HG02884 (cell line): ENCODE data around the gene LIF.
"Not testable (repeated sequence)": the region's sequence is repeated elsewhere in the genome, so short reads cannot be mapped to it uniquely, and the experiment has no call there.

Experiments used
- ATAC-seq: cut with Tn5 transposase; IDR thresholded peaks from one replicate; pipeline ENCODE4 v1.9.1; 2021; ENCODE audit warnings: mild to moderate bottlenecking, moderate library complexity; ENCODE audit not compliant: unreplicated experiment

The LIF gene

DNA sequence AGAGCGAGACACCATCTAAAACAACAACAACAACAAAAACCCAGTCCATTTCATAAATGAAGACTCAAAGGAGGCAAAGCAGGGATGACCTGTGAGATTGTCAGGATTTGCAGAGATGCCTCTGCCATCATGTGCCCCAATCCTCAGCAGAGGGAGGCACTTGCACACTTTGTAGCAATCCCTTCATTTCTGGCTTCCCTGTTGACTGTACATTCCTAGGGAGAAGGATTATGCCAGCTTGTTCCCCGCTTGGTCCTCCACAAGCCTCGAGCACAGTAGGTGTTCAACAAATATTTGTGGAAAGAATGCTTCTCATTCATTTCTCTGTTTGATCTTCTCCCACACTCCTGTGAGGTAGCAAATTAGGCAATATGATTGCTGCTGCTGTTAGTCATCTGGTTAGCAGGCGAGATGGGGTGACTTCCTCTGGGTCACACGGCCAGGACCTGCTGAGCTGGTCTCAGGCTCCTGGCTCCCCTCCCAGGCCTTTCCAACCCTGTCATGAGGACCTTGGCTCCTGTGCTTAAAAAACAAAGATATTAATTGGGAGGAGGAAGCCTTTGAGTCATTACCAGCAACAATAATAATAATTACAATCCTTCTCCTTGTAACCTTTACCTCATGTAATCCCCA lies 34.1 kb downstream of the LIF start:
- ATAC-seq: no peak

DNA sequence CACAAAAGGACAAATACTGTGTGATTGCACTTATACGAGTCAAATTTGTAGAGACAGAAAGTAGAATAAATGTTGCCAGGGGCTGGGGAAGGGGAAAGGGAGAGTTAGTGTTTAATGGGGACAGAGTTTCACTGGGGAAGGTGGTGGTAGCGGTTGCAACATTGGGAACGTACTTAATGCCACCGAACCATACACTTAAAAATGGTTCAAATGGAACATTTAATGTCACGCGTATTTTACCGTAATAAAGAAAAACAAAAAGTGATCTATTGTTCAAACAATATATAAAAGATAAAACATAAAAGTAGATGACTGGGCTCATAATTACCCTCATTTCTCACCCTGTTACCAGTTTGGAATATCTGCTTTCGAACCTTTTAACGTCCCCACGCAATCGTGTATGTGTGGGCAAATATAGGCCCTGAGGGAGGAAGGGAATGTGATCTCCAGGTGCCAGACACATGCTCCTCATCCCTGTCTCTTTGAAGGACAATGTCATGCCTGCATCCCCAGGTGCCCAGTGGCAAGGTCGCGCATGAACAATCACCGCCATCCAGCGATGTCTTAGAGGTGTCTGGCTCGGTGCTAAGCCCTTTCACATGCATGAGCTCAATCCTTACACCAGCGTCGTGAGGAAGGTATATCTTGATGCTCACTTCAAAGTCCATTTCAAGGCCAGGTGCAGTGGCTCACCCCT lies 35.3 kb downstream of the LIF start:
- ATAC-seq: no peak

DNA sequence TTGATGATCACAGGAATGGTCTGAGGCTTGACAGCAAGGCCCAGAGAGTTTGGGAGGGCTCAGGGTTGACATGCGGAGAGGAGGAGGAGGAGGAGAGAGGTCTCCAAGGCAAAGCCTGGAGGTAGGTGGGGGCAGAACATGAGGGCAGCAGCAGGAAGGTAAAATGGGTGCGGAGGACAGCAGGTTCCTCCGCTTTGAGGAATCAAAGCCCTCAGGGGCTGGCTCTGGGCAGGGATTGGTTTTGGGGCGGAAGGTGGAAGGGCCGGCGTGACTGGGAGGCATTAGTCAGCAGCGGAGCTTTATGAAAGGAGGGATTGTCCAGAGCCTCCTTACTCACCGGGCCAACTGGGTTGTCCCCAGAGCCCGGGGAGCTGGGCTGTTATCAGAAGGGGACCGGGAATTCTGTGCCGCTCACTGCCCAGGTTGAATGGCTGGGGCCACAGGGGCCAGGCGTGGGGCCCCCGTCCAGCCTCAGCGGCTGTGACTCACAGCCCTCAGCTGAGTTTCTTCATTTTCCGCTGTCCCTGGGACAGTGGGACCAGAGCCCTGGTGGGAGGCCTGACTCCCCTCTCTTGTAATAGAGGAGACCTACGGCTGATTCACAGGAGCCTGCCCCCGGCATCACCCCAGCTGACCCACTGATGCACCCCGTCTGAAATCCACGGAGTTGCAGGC lies 36.2 kb downstream of the LIF start:
- no peak for ATAC-seq

DNA sequence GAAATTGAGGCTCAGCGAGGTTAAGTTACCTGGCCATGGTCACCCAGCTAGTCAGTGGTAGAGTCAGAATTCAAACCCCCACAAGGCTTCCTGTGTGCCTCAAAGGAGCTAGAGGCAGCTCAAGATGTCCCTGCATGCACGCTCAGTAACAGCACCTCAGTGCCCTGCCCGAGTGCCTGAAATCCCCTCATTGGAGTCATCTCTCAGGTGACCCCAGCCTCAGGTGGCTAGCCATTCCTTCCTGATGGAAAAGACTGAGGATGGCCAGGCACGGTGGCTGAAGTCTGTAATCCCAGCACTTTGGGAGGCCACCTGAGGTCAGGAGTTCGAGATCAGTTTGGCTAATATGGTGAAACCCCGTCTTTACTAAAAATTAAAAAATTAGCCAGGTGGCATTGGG lies 36.9 kb downstream of the LIF start:
- no peak for ATAC-seq

DNA sequence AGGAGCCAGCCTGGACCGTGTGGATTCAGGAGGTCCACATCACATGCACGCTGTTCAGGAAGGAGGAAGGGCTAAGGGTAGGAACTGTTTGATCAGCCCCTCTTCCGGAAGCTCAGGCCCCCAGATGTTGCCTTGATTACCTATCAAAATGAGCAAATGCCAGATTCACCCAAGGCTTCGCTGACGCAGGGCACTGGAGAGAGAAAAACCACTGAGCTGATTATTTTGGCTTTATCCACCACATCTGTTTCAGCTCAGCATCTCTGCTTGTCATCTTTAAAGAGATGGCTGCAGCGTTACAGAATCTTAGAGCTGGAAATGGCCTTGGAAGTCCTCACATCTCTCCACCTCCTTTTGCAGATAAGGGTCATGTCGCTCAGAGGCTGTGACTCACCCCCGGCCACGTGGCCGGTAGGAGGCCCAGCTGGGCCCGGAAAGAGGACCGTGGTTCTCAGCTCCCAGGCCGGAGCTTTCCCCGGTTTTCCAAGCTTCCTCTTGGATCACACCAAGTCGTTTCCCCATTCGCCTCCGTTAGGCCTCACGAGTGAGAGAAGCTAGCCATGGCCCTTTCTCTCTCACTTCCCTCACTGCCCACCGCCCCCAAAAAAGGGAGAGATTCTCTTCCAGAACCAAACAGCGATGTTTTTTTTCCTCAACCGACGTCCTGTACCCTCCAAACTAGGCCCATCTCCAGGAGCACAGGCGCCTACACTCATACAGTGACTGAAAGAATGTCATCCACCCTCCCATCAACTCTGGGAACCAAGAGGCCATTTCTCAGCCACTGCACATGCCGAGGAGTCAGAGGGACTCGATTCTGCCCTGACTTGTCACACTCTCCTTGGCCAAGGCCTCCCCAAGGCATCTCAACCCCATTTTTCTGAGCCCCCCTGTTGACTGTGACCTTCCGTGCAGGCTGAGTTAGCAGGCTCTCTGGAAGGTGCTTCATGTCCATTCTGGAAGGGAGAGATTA lies 37.6 kb downstream of the LIF start:
- no peak for ATAC-seq

DNA sequence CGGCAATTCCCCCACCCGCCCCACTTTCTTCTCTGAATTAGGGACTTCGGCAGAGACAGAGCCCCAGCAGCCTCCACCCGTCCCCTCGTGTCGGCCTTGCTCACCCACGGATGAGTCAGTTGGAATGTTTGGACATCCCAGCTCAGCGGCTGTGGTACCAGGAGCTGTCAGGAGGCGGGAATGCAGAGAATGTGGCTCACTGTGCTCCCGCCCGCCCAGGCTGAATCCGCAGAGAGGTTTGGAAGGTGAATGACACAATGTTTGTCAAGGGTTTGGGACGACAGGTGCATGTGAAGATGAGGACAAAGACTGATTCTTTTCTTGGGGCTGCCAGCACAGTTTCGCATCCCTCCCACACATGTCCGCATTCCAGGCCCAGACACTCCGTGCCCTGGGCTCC lies 39.6 kb downstream of the LIF start:
- no peak for ATAC-seq

DNA sequence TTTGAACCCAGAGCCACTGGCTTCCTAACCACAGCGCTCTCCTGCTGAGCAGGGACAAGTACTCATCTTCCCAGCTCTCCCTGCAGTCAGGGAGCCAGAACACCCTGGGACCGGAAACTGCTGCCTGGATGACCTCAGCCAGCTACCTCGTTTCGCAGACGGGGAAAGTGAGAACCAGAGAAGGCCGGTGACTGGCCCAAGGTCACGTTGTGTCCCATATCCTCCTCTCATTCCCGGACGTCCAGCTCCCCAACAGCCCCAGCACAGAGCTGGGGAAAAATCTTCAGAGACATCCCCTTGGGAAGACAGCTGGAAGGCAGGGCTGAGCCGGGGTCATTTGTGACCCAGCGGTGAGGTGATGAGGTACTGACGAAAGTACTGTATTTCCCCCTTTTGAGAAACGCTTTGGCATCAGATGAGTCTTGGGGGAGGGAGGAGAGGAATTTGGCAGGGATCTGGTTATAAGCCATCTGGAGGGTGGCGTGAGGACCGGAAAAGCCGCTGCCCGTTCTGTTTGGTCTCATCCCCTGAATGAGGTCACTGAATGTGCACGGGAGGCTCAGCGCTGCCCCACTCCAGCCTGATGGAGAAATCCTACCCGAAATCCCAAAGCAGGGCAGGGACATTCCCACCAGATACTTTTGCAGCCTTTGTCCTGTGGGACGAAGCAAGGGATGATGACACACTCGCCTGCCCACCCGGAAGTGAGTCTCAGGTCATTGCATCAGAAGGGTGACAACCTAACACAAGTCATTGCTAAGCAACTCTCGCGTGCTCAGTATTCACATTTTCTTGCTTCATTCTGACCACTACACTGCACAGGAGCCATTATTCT lies 41.1 kb downstream of the LIF start:
- ATAC-seq: no peak

DNA sequence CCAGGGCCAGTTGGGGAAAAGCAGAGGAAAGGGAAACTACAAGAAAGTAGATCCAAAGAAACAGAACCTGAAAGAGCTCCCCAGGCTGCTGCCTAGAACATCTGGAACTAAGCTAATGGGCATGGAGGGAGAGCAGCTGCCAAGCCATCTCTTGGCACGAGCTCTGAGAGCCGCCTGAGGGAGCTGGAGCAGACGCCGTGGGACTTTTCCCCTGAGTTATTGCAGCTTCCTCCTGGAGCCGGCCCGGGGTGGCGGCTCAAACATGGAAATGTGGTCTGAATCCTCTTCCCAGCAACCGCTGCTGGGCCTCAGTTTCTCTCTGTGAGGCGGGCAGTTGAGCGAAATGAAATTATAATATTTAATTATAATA lies 41.8 kb downstream of the LIF start:
- no peak for ATAC-seq

DNA sequence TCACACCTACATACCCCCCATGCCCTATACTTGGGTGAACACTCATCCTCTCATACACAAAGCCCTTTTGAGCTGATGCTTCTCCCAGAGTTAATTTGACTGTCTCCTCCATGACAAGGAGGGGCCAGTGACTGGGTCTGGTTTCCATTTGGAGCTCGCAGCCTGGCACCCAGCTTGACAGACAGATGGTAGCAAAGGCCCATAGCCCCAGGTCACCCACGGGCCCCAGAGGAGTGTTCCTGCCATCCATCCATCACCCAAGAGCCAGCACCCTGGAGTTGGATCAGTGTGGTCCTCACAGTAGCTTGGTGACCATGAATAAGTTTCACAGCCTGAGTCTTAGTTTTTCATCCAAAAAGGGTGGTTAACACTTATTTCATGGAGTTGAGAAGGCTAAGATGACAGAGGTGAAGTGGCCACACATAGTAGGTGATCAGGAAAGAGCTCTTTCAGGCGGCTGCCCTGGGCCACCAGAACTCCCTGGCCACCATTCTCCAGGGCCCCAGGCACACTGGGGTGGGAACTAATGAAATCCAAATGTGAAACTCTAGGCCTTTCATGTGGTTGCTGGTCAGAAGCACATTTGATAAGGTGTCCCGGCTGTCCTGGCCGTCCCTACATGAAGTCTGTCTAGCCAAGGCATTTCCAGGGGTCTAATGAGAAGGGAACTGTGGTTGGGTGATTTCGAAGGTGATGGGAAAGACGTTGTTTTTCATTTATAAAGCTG lies 42.4 kb downstream of the LIF start:
- ATAC-seq: no peak

DNA sequence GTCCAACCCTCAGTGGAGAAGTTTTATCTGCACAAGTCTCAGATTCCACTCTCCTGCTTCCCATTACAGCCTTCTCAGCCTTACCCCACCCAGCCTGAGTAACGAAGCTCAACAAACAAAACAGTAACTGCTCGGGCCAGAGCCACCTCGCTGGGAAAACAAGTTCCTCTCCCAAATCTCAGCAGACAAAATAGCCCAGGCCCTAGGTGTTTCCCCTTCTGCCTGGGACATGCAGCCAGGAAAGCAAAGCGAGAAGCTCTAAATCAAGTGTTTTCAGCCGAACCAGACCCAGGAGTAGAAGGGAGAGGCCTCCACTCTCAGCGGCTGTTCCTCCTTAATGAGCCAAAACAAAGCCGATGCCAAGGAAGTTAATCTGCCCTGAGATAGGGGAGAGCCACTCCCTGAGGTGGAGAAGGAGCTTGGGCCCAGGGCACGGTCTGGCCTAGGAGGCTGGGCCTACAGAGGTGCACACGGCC lies 44.0 kb downstream of the LIF start:
- no peak for ATAC-seq

DNA sequence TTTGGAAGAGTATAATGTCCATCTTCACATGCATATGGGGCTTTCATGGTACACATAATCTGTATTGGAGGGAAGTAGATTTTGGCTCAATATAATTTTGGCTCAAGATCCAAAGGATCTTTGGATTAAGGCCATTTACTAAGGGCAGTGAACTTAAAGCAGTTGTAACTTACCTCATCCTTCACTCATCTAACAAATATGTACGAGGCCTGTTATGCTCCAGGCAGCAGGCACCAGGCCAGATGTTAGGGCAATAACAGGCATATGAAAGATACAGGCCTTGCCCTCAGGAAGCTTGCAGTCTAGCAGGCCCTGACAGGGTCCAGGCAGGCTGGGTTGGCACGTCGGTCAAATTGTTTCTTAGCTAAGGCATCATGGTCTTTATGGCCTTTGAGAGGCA lies 44.6 kb downstream of the LIF start:
- ATAC-seq: no peak

DNA sequence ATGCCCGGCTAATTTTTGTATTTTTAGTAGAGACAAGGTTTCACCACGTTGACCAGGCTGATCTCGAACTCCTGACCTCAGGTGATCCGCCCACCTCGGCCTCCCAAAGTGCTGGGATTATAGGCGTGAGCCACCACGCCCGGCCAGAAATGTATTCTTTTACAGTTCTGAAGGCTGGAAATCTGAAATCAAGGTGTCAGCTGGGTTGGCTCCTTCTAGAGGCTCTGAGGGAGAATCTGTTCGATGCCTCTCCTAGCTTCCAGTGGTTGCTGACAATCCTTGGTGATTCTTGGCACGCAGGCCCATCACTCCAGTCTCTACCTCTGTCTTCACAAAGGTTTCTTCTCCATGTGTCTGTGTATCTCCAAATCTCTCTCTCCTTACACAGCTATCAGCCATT lies 45.7 kb downstream of the LIF start:
- ATAC-seq: not testable (repeated sequence)

DNA sequence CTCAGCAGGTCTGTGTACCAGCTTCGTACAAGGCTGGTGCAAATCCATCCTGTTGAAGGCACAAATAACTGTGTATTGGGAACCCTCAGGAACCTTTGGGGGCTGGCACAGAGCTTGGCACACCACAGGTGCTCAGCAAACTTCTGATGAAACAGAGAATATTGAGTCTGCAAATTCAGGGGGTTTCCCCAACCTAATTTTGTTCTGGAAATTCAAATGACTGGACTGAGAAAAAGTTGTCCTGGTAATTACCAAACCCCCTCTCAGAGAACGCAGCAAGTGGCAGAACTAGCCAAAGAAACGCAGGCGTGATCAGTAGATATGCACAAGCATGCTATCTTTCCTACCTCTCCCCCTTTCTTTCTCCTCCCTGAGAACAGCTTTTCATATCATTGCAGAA lies 47.6 kb downstream of the LIF start:
- ATAC-seq: no peak

DNA sequence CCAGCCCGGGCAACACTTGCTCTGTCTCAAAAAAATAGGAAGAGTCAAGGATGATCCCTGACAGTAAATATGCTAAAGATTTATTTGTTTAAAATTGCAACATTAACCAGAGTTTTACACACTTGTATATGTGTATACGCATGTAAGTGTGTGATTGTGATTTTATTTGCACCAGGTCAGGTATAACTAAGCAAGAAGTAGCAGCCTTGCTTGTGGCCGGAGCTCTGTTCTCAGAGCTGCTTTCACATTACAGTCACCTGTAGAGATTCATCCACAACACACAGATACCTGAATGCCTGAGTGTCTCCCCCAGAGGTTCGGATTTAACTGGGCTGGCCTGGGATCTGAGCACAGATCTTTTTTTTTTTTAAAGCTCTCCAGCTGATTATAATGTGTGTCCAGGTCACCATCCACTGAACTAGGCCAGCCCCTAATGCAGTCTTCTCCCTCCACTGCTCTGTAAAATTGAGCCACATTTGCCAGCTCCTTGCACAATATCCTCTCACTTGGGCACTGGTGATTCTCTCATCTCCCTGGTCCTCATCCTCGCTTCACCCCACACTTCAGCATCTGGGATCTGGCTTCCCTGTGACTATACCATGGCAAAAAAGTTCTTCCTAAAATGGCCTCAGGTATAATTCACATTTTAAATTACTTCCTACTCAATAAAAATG lies 48.3 kb downstream of the LIF start:
- ATAC-seq: no peak

DNA sequence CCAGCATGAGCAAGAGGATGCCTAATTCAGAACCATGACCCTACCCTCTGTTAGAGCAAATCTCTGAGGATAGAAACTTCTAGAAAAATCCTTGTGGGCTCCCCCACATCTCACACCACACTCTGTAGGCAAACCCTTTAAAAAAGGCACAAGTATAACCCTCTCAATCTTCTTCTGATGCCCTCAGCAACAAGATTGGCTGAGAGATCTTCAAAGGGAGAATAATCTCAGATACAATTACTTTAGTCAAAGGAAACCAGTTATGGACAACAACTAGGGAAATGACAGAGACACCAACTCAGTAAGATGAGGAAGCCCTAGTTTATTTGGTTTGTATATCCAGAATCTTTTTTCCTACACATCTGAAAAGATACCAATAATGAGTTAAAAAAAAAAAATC lies 49.2 kb downstream of the LIF start:
- ATAC-seq: no peak

DNA sequence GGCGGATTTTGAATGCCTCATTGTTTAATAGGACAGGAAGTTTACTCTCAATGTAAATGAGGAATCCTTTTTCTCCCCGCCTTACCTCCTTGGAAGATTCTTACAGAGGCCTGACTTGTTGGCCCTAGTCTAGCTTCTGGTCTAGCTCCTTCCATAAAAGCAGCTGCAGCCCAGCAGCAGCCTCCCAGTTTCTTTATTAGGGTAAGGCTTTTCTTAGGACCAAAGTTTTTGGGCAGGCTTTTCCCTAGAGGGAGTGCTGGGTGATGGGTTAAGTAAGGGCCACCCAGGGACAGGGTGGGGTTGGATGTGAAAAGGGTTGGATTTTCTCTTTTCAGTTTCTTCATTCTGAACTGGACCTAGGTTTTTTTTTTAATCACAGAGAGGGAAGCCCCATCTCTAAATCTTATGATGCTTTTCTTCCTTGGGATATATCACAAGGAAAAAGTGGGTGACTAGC lies 49.7 kb downstream of the LIF start:
- no peak for ATAC-seq

DNA sequence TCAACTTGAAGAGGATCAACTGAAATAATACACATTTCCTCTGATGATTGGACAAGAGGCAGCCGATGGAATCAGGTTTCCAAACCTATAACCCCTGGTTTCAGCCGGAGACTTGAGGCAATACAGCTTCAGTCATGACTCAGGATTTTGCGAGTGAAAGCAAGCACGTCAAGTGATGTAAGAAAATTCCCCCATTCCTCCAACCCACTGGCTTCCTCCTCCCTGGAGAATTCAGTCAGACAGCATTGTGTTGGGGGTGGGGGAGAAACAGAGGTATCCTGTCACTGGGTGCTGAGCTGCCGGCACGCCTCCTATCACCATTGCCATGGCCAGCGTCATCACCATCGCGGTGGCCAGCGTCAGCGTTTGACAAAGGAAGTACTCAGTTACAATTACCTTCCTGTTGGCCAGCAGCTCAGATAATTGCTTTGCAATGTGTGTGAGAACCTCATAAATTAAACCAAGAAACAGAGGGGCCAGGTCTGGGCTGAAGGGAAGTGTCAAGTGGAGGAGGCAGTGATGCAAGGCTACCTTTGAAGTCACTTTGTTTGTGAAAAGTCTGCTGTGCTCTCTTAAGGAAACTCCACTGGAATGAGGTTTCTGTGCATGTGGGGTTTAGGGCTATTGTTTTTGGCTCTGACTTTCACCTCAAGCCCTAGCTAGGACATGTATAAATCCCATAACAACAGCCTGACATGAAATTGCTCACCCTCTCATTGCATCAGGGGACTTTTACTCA lies 50.2 kb downstream of the LIF start:
- peak; percentile 45 for ATAC-seq
